OCI-LY7 (cell line): ENCODE measurements around the gene SRC. TPM values are rescaled to one million over a fixed set of nuclear protein-coding genes. Genes with fewer than 3 reads are reported as not detected.
"Not testable (repeated sequence)": the region's sequence is repeated elsewhere in the genome, so short reads cannot be mapped to it uniquely, and the experiment has no call there.

Experiments used
- BruUV-seq: library from RNA; stranded (reverse); fragments of 400-500 nt; replicated peaks from 2 replicates; lab custom pipeline; 2021; lab: Mats Ljungman, UMichigan
- CTCF ChIA-PET: fragments of 300-600 bp; sonication (Branson Sonifier 250); formaldehyde crosslinking; loops from one replicate; lab custom pipeline; 2022; ENCODE audit warnings: antibody characterized with exemption; ENCODE audit not compliant: unreplicated experiment; lab: Charles Lee
- POLR2A ChIA-PET: fragments of 300-600 bp; sonication (Branson Sonifier 250); formaldehyde crosslinking; loops from one replicate; lab custom pipeline; 2022; ENCODE audit warnings: antibody characterized with exemption; lab: Charles Lee
- DNase-seq: peaks from one replicate; pipeline ENCODE4 v3.0.0-alpha.2; 2015; ENCODE audit warnings: low spot score
- H2AFZ ChIP-seq: fragments of 200-600 bp; sonication (generic), shearing (Covaris generic); 2 replicates; pipeline ENCODE4 v1.6.1; 2014; ENCODE audit warnings: mild to moderate bottlenecking, antibody characterized with exemption, low read length, moderate library complexity
- H3K27ac ChIP-seq: fragments of 200-600 bp; sonication (generic); 2 replicates; pipeline ENCODE4 v1.5.1; 2014; ENCODE audit warnings: mixed run types, low read depth, mild to moderate bottlenecking, moderate library complexity, low read length, inconsistent platforms; ENCODE audit not compliant: poor library complexity, severe bottlenecking
- H3K36me3 ChIP-seq: fragments of 200-600 bp; sonication (generic); 2 replicates; pipeline ENCODE4 v1.6.1; 2014; ENCODE audit warnings: mild to moderate bottlenecking, antibody characterized with exemption, low read length, moderate library complexity, mixed read lengths; ENCODE audit not compliant: insufficient read depth
- H3K4me1 ChIP-seq: fragments of 200-600 bp; sonication (generic); 2 replicates; pipeline ENCODE4 v1.5.1; 2014; ENCODE audit warnings: mild to moderate bottlenecking, low read length; ENCODE audit not compliant: insufficient read depth, poor library complexity, severe bottlenecking
- H3K4me2 ChIP-seq: fragments of 200-600 bp; sonication (generic); 2 replicates; pipeline ENCODE4 v1.6.1; 2014; ENCODE audit warnings: mild to moderate bottlenecking, low read length
- H3K4me3 ChIP-seq: fragments of 200-600 bp; sonication (generic); 2 replicates; pipeline ENCODE4 v1.5.1; 2014; ENCODE audit warnings: mild to moderate bottlenecking, low read depth, low read length; ENCODE audit not compliant: poor library complexity, severe bottlenecking
- H3K79me2 ChIP-seq: fragments of 200-600 bp; sonication (generic); 2 replicates; pipeline ENCODE4 v1.6.1; 2016; ENCODE audit warnings: low read depth, mild to moderate bottlenecking, low read length, moderate library complexity, mixed read lengths; ENCODE audit not compliant: insufficient read depth
- H3K9me2 ChIP-seq: fragments of 200-600 bp; sonication (generic); 2 replicates; pipeline ENCODE4 v1.6.1; 2016; ENCODE audit warnings: mild to moderate bottlenecking, low read length, mixed read lengths; ENCODE audit not compliant: insufficient read depth
- H3K9me3 ChIP-seq: fragments of 200-600 bp; sonication (generic); 2 replicates; pipeline ENCODE4 v1.6.1; 2014; ENCODE audit warnings: mild to moderate bottlenecking, mixed run types, low read length, mixed read lengths
- H4K20me1 ChIP-seq: fragments of 200-600 bp; sonication (generic); 2 replicates; pipeline ENCODE4 v1.6.1; 2014; ENCODE audit warnings: mild to moderate bottlenecking, antibody characterized with exemption, low read length, moderate library complexity, mixed read lengths; ENCODE audit not compliant: insufficient read depth
- CTCF ChIP-seq: fragments of 200-600 bp; sonication (generic); conservative IDR thresholded peaks from 2 replicates; pipeline ENCODE4 v1.5.1; 2014; ENCODE audit warnings: mild to moderate bottlenecking, antibody characterized with exemption, low read length, moderate library complexity, mixed read lengths
- EZH2phosphoT487 ChIP-seq: fragments of 200-600 bp; sonication (generic); IDR thresholded peaks from 2 replicates; pipeline ENCODE4 v1.6.1; 2018; ENCODE audit warnings: low read depth, borderline replicate concordance, mild to moderate bottlenecking, mixed run types, antibody characterized with exemption, low read length, moderate library complexity, mixed read lengths
- intact Hi-C: fragments of 100-400 bp; cut with micrococcal nuclease; formaldehyde crosslinking; loops from one replicate; pipeline ENCODE4 v1.10.0; 2022; ENCODE audit not compliant: unreplicated experiment
- total RNA-seq, 2 experiments: library from RNA; depleted of rRNA in 1 of 2; stranded (reverse); fragments of >200 nt in 1 of 2; shearing (Covaris generic) in 1 of 2; gene quantifications; 2 replicates each; pipeline ENCODE4 v1.2.3, GENCODE V29; 2014 to 2022

Gene SRC
- total RNA-seq, 2 experiments from 2014 or later, result 0.72 to 3.7 TPM

GRCh38 chr20:37339208-37339607 lies 6.7 kb upstream of the SRC start:
- Histone ChIP-seq H3K4me3 (no peak overlapping the region), H3K9me3 (no peaks in the 10 kb centered on the region), H3K9me2 (no peaks in the 10 kb centered on the region), H2AFZ (no peak overlapping the region), H3K27ac (no peak overlapping the region), H4K20me1 (no peaks in the 10 kb centered on the region), H3K4me2 (no peak overlapping the region), H3K36me3 (no peaks in the 10 kb centered on the region), H3K4me1 (peaks cover 17% of the 10 kb centered on the region), H3K79me2 (no peaks in the 10 kb centered on the region)
- no TSS peak for BruUV-seq
- DNase-seq, result no peak
- TF ChIP-seq CTCF, result no peak
- no peak for TF ChIP-seq EZH2phosphoT487
- ChIA-PET CTCF (no interaction called here), POLR2A (no interaction called here)
- intact Hi-C loops, result no loop called here

DNA sequence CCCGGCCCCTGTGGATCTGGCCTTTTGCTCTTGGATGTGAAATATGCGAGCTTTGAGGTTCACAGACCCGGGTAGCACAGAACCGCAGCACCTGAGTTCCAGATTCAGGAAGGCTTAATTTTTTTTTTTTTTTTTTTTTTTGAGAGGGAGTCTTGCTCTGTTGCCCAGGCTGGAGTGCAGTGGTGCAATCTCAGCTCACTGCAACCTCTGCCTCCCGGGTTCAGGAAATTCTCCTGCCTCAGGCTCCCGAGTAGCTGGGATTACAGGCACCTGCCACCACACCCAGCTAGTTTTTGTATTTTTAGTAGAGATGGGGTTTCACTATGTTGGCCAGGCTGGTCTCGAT lies 6.2 kb upstream of the SRC start:
- H3K4me3 ChIP-seq, H2AFZ ChIP-seq, CTCF ChIA-PET, H3K9me2 ChIP-seq, intact Hi-C loops, BruUV-seq, H3K4me2 ChIP-seq, H4K20me1 ChIP-seq, H3K9me3 ChIP-seq, H3K79me2 ChIP-seq, H3K36me3 ChIP-seq, DNase-seq, H3K27ac ChIP-seq: not testable (repeated sequence)
- peaks cover 17% of the 10 kb centered on the region for H3K4me1 ChIP-seq
- POLR2A ChIA-PET, result interaction anchor here (0.7 kb wide), 1 partner anchor 11 kb away, joined by 3 read pairs; no protein-coding TSS in a partner anchor

- POLR2A ChIA-PET, result no interaction called here
- Histone ChIP-seq H4K20me1 (no peaks in the 10 kb centered on the region), H3K4me3 (no peak overlapping the region), H2AFZ (no peak overlapping the region), H3K36me3 (no peaks in the 10 kb centered on the region), H3K9me3 (no peaks in the 10 kb centered on the region), H3K27ac (no peak overlapping the region), H3K79me2 (no peaks in the 10 kb centered on the region), H3K9me2 (no peaks in the 10 kb centered on the region), H3K4me1 (peaks cover 14% of the 10 kb centered on the region), H3K4me2 (no peak overlapping the region)
- BruUV-seq, result no TSS peak
- CTCF ChIA-PET, result no interaction called here
- intact Hi-C loops, result no loop called here
- DNase-seq, result no peak
- TF ChIP-seq CTCF (no peak), EZH2phosphoT487 (no peak)
These were observed 4.9 kb upstream of the SRC start for GRCh38 chr20:37340998-37341397.
